ENCODE measurements around the gene SIT1.
A peak's percentile ranks its signal among the peaks of the same experiment; 100 is the strongest.
"Not testable (repeated sequence)": the region's sequence is repeated elsewhere in the genome, so short reads cannot be mapped to it uniquely, and the experiment has no call there.

SIT1 gene

DNA sequence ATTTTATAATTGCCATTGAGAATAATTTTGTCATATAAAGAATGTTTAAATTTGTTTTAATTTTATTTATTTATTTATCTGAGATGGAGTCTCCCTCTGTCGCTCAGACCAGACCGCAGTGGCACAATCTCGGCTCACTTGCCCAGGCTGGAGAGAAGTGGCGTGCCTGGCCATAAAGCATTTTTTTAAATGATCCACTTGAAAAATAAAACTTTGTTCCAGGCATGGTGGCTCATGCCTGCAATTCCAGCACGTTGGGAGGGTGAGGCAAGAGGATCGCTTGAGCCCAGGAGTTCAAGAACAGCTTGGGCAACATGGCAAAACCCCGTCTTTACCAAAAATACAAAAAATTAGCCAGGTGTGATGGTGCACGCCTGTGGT, 2.1 kb upstream of the SIT1 start:
- DNase-seq (ENCODE audit: extremely low read depth, low read depth): no peak
- TF ChIP-seq, protein P1, sequence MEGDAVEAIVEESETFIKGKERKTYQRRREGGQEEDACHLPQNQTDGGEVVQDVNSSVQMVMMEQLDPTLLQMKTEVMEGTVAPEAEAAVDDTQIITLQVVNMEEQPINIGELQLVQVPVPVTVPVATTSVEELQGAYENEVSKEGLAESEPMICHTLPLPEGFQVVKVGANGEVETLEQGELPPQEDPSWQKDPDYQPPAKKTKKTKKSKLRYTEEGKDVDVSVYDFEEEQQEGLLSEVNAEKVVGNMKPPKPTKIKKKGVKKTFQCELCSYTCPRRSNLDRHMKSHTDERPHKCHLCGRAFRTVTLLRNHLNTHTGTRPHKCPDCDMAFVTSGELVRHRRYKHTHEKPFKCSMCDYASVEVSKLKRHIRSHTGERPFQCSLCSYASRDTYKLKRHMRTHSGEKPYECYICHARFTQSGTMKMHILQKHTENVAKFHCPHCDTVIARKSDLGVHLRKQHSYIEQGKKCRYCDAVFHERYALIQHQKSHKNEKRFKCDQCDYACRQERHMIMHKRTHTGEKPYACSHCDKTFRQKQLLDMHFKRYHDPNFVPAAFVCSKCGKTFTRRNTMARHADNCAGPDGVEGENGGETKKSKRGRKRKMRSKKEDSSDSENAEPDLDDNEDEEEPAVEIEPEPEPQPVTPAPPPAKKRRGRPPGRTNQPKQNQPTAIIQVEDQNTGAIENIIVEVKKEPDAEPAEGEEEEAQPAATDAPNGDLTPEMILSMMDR (IDR thresholded peaks at IDR 0.05; ENCODE audit: low read depth, low read length): no peak

DNA sequence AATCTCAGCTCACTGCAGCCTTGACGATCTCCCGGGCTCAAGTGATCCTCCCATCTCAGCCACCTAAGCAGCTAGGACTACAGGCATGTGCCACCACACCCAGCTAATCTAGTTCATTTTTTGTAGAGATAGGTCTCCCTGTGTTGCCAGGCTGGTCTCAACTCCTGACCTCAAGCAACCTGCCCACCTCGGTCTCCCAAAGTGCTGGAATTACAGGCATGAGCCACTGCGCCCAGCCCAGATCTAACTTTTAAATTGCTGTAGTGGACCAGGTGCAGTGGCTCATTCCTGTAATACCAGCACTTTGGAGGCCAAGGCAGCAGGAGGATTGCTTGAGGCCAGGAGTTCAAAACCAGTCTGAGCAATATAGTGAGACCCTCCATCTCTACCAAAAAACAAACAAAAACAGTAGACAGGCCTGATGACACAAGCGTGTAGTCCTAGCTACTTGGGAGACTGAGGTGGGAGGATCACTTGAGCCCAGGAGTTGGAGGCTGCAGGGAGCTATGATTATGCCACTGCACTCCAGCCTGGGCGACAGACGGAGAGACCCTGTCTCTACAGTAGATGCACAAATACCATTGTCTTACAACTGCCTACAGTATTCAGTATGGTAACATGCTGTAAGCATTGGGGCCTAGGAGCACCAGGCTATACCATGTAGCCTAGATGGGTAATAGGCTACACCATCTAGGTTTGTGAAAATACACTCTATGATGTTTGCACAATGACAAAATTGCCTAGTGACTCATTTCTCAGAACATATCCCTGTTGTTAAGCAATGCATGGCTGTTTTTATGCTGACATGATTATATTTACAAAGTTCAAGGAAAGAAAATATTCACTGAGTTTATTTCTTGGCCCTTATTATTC, 1.5 kb upstream of the SIT1 start:
- no peak for DNase-seq (ENCODE audit: extremely low read depth, low read depth)

DNA sequence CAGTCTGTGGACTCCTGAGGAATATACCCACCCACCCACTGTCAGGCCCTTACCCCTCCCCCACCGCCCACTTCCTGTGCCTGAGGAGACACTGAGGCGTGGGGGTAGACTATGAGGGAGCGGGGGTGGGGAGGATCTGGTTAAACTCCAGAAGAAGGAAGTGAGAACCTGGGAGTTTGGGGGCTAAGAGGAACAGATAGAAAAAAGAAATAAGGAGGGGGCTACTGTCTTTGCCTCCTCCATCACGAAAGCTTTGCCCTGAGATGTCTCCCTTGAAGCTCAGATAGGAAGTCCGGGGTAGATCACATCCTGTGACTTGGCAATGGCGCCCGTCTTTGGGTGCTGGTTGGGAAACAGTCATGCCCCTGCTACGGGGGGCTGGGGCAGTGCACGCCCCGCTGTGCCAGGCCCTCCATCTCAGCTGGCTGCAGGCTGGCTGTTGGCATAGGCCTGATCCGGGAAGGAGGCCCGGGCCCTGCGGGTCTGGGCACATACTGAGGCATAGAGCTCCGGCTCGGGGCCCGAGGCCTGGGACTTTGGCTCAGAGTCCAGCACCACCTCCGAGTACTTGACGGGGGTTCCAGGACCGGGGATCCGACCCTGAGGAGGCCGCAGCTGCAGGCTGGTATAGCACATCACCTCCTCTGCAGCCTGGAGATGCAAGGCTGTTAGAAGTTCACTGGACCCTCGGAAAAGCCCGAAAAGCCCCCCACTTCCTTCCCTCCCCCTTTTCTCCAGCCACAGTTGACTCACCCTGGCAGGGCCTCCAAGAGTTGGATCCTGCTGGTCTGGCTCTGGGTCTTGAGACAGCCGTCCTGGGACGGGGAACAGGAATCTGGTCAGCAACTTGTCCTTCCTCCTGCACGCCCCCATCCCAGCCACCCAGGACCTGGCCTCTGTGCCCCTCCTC, 1.0 kb downstream of the SIT1 start:
- no peak for DNase-seq (ENCODE audit: extremely low read depth, low read depth)
- TF ChIP-seq, protein P1 (IDR thresholded peaks at IDR 0.05; ENCODE audit: low read depth, low read length): no peak

More for the DNA sequence above, 1.5 kb upstream of the SIT1 start:
- TF ChIP-seq, protein P1 (IDR thresholded peaks at IDR 0.05; ENCODE audit: low read depth, low read length): no peak

DNA sequence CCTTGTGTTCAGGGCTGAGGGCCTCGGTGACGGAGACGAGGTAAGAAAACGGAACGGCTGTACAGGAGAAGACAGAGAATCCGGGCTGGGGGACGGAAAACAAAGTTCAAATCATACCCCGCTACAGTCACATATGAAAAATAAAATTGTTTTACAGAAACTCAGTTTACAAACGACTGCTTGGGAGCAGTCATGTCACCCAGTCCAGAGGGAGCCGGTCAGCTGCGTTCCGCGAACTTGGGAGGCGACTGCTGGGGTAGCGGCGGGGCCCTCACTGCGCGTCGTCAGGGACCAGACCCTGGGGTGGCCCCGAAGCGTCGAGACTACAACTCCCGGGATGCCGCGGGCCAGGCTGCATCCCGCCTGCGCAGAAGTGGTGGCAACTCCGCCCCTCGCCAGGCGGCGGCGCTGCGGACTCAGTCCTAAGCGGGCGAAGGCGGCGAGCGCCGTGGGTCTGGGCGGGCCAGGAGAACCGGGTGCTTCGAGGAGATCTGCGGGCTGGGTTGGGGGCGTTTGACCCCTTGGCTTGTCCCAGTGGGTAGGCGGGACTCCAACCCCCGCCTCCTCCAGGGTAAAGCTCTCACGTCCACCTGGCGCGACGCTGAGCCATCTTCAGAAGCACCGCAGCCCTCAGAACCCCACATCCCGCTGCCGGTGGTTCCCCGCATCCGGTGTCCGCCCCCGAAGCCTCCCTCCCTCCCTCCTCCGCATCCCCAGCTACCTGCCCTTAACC, 4.0 kb downstream of the SIT1 start:
- TF ChIP-seq, protein P1 (IDR thresholded peaks at IDR 0.05; ENCODE audit: low read depth, low read length): peak; percentile 89
- no peak for DNase-seq (ENCODE audit: extremely low read depth, low read depth)

- TF ChIP-seq, protein P1 (IDR thresholded peaks at IDR 0.05; ENCODE audit: low read depth, low read length): peak; percentile 25
- no peak for DNase-seq (ENCODE audit: extremely low read depth, low read depth)
Observed at GRCh38 chr9:35646153-35646532, 4.6 kb downstream of the SIT1 start.

- DNase-seq (ENCODE audit: extremely low read depth, low read depth): not testable (repeated sequence)
Observed at GRCh38 chr9:35645736-35646135, 5.0 kb downstream of the SIT1 start.

GRCh38 chr9:35643046-35643445, 7.7 kb downstream of the SIT1 start:
- TF ChIP-seq, protein P1 (IDR thresholded peaks at IDR 0.05; ENCODE audit: low read depth, low read length): no peak
- DNase-seq (ENCODE audit: extremely low read depth, low read depth): no peak

- DNase-seq (ENCODE audit: extremely low read depth, low read depth): not testable (repeated sequence)
Observed at GRCh38 chr9:35641478-35641877, 9.3 kb downstream of the SIT1 start.

GRCh38 chr9:35640431-35640830, 10.3 kb downstream of the SIT1 start:
- DNase-seq (ENCODE audit: extremely low read depth, low read depth): not testable (repeated sequence)
